GM23338 (cell line): ENCODE data around the gene CAPNS1. TPM values are rescaled to one million over a fixed set of nuclear protein-coding genes. Genes with fewer than 3 reads are reported as not detected.

Experiments
- ATAC-seq: fragments of 200-7000 bp; cut with Tn5 transposase; 3 replicates; pipeline ENCODE4 v1.9.1; 2020
- DNase-seq: peaks from one replicate; pipeline ENCODE4 v3.0.0-alpha.2; 2015; ENCODE audit warnings: low spot score
- H2AFZ ChIP-seq: fragments of 200-600 bp; sonication (generic); 2 replicates; pipeline ENCODE4 v1.8.0; 2016; ENCODE audit warnings: antibody characterized with exemption, mild to moderate bottlenecking, moderate library complexity
- H3F3A ChIP-seq: fragments of 200-600 bp; sonication (generic); replicated peaks from 2 replicates; pipeline ENCODE4 v1.8.0; 2017; ENCODE audit warnings: antibody characterized with exemption, mixed run types, low read depth
- H3K27ac ChIP-seq: fragments of 200-600 bp; sonication (generic); 2 replicates; pipeline ENCODE4 v1.6.1; 2016; ENCODE audit warnings: low read depth
- H3K27me3 ChIP-seq: fragments of 200-600 bp; sonication (generic); 2 replicates; pipeline ENCODE4 v1.8.0; 2016; ENCODE audit warnings: mild to moderate bottlenecking, mixed run types, moderate library complexity; ENCODE audit not compliant: insufficient read depth
- H3K36me3 ChIP-seq: fragments of 200-600 bp; sonication (generic); 2 replicates; pipeline ENCODE4 v1.8.0; 2016; ENCODE audit warnings: mild to moderate bottlenecking; ENCODE audit not compliant: insufficient read depth
- H3K4me1 ChIP-seq: fragments of 200-600 bp; sonication (generic); 2 replicates; pipeline ENCODE4 v1.8.0; 2016; ENCODE audit warnings: mild to moderate bottlenecking, moderate library complexity; ENCODE audit not compliant: insufficient read depth
- H3K4me2 ChIP-seq: fragments of 200-600 bp; sonication (generic); 2 replicates; pipeline ENCODE4 v1.7.1; 2017; ENCODE audit warnings: mixed run types
- H3K4me3 ChIP-seq: fragments of 200-600 bp; sonication (generic); 2 replicates; pipeline ENCODE4 v1.6.1; 2016; ENCODE audit warnings: mixed run types
- H3K79me2 ChIP-seq: fragments of 200-600 bp; sonication (generic); replicated peaks from 2 replicates; pipeline ENCODE4 v1.8.0; 2017; ENCODE audit warnings: mild to moderate bottlenecking; ENCODE audit not compliant: insufficient read depth
- H3K9me2 ChIP-seq: fragments of 200-600 bp; sonication (generic); 2 replicates; pipeline ENCODE4 v1.8.0; 2017; ENCODE audit not compliant: insufficient read depth
- H4K20me1 ChIP-seq: fragments of 200-600 bp; sonication (generic); replicated peaks from 2 replicates; pipeline ENCODE4 v1.8.0; 2017; ENCODE audit warnings: mild to moderate bottlenecking; ENCODE audit not compliant: insufficient read depth
- H3K27ac Mint-ChIP-seq: 2 replicates; pipeline ENCODE4 v1.8.0; 2020; ENCODE audit warnings: inconsistent platforms, mild to moderate bottlenecking, moderate library complexity, mixed read lengths
- H3K27me3 Mint-ChIP-seq: 3 replicates; pipeline ENCODE4 v1.8.0; 2022; ENCODE audit warnings: low read depth, mild to moderate bottlenecking, moderate library complexity, mixed read lengths, inconsistent platforms; ENCODE audit not compliant: insufficient read depth, poor library complexity
- H3K36me3 Mint-ChIP-seq: 3 replicates; pipeline ENCODE4 v1.8.0; 2021; ENCODE audit warnings: low read depth, mild to moderate bottlenecking, inconsistent platforms, moderate library complexity, mixed read lengths
- H3K4me1 Mint-ChIP-seq: 3 replicates; pipeline ENCODE4 v1.8.0; 2020; ENCODE audit warnings: mild to moderate bottlenecking, inconsistent platforms, mixed read lengths
- H3K4me3 Mint-ChIP-seq: 3 replicates; pipeline ENCODE4 v1.8.0; 2021; ENCODE audit warnings: moderate library complexity, mild to moderate bottlenecking, inconsistent platforms, mixed read lengths
- H3K9me3 Mint-ChIP-seq: 3 replicates; pipeline ENCODE4 v1.8.0; 2020; ENCODE audit warnings: moderate library complexity, mild to moderate bottlenecking, inconsistent platforms, mixed read lengths
- CREB1 ChIP-seq: fragments of 250-450 bp; sonication (Bioruptor Pico); IDR thresholded peaks from 2 replicates; pipeline ENCODE4 v1.5.0; 2020; ENCODE audit warnings: low read depth, mild to moderate bottlenecking, moderate library complexity
- ETS1 ChIP-seq: IDR thresholded peaks from 2 replicates; pipeline ENCODE4 v1.6.1; 2016; ENCODE audit warnings: antibody characterized with exemption
- POLR2AphosphoS5 ChIP-seq: IDR thresholded peaks from 2 replicates; pipeline ENCODE4 v1.6.1; 2016; ENCODE audit warnings: antibody characterized with exemption, low read depth
- polyA plus RNA-seq: library from polyadenylated mRNA; unstranded; fragments of >200 nt; fragmentation: Nextera tagmentation; extraction: Ambion mirVana; gene quantifications from 2 replicates; pipeline ENCODE4 v1.2.1, GENCODE V29; 2016
- total RNA-seq: library from RNA; depleted of rRNA; stranded (reverse); fragments of >200 nt; shearing (Covaris generic); gene quantifications from 2 replicates; pipeline ENCODE4 v1.2.3, GENCODE V29; 2014
- TF ChIP-seq, protein P1 (sequence below): fragments of 250-450 bp; sonication (Bioruptor Pico); IDR thresholded peaks from 2 replicates; pipeline ENCODE4 v1.5.0; 2020; ENCODE audit warnings: mild to moderate bottlenecking, moderate library complexity

The CAPNS1 gene
- total and polyA plus RNA-seq, 2 experiments from 2014 or later, result 123 to 227 TPM

GRCh38 chr19:36114721-36115452 is 25.0 kb upstream of the CAPNS1 start, which contains the start of gene POLR2I:
Gene POLR2I, minus strand, starts transcription at chr19:36114875. Its CDS starts 19 bp downstream, at chr19:36114856.
- TF ChIP-seq ETS1 (peak; percentile 68), CREB1 (CRISPR knock-in tag) (peak; percentile 49; the same call in 1 of the 2 replicates), POLR2AphosphoS5 (peak; percentile 85)
- TF ChIP-seq, protein P1, sequence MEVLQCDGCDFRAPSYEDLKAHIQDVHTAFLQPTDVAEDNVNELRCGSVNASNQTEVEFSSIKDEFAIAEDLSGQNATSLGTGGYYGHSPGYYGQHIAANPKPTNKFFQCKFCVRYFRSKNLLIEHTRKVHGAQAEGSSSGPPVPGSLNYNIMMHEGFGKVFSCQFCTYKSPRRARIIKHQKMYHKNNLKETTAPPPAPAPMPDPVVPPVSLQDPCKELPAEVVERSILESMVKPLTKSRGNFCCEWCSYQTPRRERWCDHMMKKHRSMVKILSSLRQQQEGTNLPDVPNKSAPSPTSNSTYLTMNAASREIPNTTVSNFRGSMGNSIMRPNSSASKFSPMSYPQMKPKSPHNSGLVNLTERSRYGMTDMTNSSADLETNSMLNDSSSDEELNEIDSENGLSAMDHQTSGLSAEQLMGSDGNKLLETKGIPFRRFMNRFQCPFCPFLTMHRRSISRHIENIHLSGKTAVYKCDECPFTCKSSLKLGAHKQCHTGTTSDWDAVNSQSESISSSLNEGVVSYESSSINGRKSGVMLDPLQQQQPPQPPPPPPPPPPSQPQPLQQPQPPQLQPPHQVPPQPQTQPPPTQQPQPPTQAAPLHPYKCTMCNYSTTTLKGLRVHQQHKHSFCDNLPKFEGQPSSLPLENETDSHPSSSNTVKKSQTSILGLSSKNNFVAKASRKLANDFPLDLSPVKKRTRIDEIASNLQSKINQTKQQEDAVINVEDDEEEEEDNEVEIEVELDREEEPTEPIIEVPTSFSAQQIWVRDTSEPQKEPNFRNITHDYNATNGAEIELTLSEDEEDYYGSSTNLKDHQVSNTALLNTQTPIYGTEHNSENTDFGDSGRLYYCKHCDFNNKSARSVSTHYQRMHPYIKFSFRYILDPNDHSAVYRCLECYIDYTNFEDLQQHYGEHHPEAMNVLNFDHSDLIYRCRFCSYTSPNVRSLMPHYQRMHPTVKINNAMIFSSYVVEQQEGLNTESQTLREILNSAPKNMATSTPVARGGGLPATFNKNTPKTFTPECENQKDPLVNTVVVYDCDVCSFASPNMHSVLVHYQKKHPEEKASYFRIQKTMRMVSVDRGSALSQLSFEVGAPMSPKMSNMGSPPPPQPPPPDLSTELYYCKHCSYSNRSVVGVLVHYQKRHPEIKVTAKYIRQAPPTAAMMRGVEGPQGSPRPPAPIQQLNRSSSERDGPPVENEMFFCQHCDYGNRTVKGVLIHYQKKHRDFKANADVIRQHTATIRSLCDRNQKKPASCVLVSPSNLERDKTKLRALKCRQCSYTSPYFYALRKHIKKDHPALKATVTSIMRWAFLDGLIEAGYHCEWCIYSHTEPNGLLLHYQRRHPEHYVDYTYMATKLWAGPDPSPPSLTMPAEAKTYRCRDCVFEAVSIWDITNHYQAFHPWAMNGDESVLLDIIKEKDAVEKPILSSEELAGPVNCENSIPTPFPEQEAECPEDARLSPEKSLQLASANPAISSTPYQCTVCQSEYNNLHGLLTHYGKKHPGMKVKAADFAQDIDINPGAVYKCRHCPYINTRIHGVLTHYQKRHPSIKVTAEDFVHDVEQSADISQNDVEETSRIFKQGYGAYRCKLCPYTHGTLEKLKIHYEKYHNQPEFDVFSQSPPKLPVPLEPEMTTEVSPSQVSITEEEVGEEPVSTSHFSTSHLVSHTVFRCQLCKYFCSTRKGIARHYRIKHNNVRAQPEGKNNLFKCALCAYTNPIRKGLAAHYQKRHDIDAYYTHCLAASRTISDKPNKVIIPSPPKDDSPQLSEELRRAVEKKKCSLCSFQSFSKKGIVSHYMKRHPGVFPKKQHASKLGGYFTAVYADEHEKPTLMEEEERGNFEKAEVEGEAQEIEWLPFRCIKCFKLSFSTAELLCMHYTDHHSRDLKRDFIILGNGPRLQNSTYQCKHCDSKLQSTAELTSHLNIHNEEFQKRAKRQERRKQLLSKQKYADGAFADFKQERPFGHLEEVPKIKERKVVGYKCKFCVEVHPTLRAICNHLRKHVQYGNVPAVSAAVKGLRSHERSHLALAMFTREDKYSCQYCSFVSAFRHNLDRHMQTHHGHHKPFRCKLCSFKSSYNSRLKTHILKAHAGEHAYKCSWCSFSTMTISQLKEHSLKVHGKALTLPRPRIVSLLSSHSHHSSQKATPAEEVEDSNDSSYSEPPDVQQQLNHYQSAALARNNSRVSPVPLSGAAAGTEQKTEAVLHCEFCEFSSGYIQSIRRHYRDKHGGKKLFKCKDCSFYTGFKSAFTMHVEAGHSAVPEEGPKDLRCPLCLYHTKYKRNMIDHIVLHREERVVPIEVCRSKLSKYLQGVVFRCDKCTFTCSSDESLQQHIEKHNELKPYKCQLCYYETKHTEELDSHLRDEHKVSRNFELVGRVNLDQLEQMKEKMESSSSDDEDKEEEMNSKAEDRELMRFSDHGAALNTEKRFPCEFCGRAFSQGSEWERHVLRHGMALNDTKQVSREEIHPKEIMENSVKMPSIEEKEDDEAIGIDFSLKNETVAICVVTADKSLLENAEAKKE (CRISPR knock-in tag), result no peak
- H3K4me1 Mint-ChIP-seq, result peaks cover 32% of the 10 kb centered on the region
- peak; percentile 88 for ATAC-seq
- DNase-seq, result peak; percentile 100
- H3K36me3 Mint-ChIP-seq, result peaks cover 54% of the 10 kb centered on the region
- H3K79me2 ChIP-seq, result peaks cover 22% of the 10 kb centered on the region
- peak within 1 kb of the TSS; percentile 98 for H3K27ac Mint-ChIP-seq
- H3K4me2 ChIP-seq, result peak within 1 kb of the TSS; percentile 99
- H3K27ac ChIP-seq, result peak within 1 kb of the TSS; percentile 87
- H3K9me3 Mint-ChIP-seq, result no peaks in the 10 kb centered on the region; the same call in 2 of the 3 replicates
- H2AFZ ChIP-seq, result peak within 1 kb of the TSS; percentile 90
- no peaks in the 10 kb centered on the region; the same call in 1 of the 2 replicates for H3K36me3 ChIP-seq
- H3F3A ChIP-seq, result peaks cover 27% of the 10 kb centered on the region
- H3K27me3 Mint-ChIP-seq, result peaks cover 23% of the 10 kb centered on the region
- H3K27me3 ChIP-seq, result no peaks in the 10 kb centered on the region
- peak within 1 kb of the TSS; percentile 99 for H3K4me3 Mint-ChIP-seq
- no peaks in the 10 kb centered on the region for H3K9me2 ChIP-seq
- H4K20me1 ChIP-seq, result peaks cover 10% of the 10 kb centered on the region; the same call in 1 of the 2 replicates
- peak within 1 kb of the TSS; percentile 98 for H3K4me3 ChIP-seq
- peaks cover 20% of the 10 kb centered on the region for H3K4me1 ChIP-seq
